Astrocyte (in vitro differentiated cells and primary cell): ENCODE data around the gene ADCY3. TPM values are rescaled to one million over a fixed set of nuclear protein-coding genes. Genes with fewer than 3 reads are reported as not detected.
A peak's percentile ranks its signal among the peaks of the same experiment; 100 is the strongest.

Source experiments
- DNase-seq: peaks from one replicate; pipeline ENCODE4 v3.0.0-alpha.2; 2010; ENCODE audit warnings: low read depth
- FAIRE-seq: peaks from 2 replicates; lab custom pipeline; 2011; peaks lifted over from hg19 to GRCh38; lab: Jason Lieb, UNC
- H2AFZ ChIP-seq: 2 replicates; pipeline ENCODE4 v1.6.0; 2012; ENCODE audit warnings: low read depth, low read length, inconsistent platforms
- H3K27ac ChIP-seq: 2 replicates; pipeline ENCODE4 v1.5.1; 2011; ENCODE audit warnings: low read depth, low read length, inconsistent platforms
- H3K27me3 ChIP-seq: 2 replicates; pipeline ENCODE4 v1.6.0; 2011; ENCODE audit warnings: low read length, inconsistent platforms; ENCODE audit not compliant: insufficient read depth
- H3K36me3 ChIP-seq: 2 replicates; pipeline ENCODE4 v1.5.1; 2011; ENCODE audit warnings: low read length, inconsistent platforms; ENCODE audit not compliant: insufficient read depth
- H3K4me1 ChIP-seq: 2 replicates; pipeline ENCODE4 v1.5.1; 2011; ENCODE audit warnings: low read length, inconsistent platforms; ENCODE audit not compliant: insufficient read depth
- H3K4me2 ChIP-seq: 2 replicates; pipeline ENCODE4 v1.6.0; 2012; ENCODE audit warnings: low read length, inconsistent platforms
- H3K4me3 ChIP-seq: 2 replicates; pipeline ENCODE4 v1.5.1; 2011; ENCODE audit warnings: low read depth, mild to moderate bottlenecking, low read length, inconsistent platforms; ENCODE audit not compliant: insufficient read depth
- H3K79me2 ChIP-seq: 2 replicates; pipeline ENCODE4 v1.6.0; 2012; ENCODE audit warnings: mild to moderate bottlenecking, low read length, inconsistent platforms; ENCODE audit not compliant: insufficient read depth
- H3K9ac ChIP-seq: 2 replicates; pipeline ENCODE4 v1.6.0; 2012; ENCODE audit warnings: mild to moderate bottlenecking, low read length, inconsistent platforms
- H3K9me3 ChIP-seq: 2 replicates; pipeline ENCODE4 v1.5.1; 2012; ENCODE audit warnings: low read depth, mild to moderate bottlenecking, low read length, inconsistent platforms; ENCODE audit not compliant: insufficient read depth
- H4K20me1 ChIP-seq: 2 replicates; pipeline ENCODE4 v1.6.0; 2012; ENCODE audit warnings: low read length, inconsistent platforms; ENCODE audit not compliant: insufficient read depth
- H3K27ac Mint-ChIP-seq: one replicate; pipeline ENCODE4 v1.8.0; 2021; ENCODE audit warnings: mild to moderate bottlenecking, mixed read lengths; ENCODE audit not compliant: unreplicated experiment
- H3K27me3 Mint-ChIP-seq: one replicate; pipeline ENCODE4 v1.8.0; 2021; ENCODE audit warnings: low read depth, mixed read lengths; ENCODE audit not compliant: unreplicated experiment
- H3K36me3 Mint-ChIP-seq: one replicate; pipeline ENCODE4 v1.8.0; 2021; ENCODE audit warnings: low read depth, mixed read lengths; ENCODE audit not compliant: unreplicated experiment
- H3K4me1 Mint-ChIP-seq: one replicate; pipeline ENCODE4 v1.8.0; 2021; ENCODE audit warnings: low read depth, mixed read lengths; ENCODE audit not compliant: unreplicated experiment
- H3K4me3 Mint-ChIP-seq: one replicate; pipeline ENCODE4 v1.8.0; 2021; ENCODE audit warnings: mild to moderate bottlenecking, moderate library complexity, mixed read lengths; ENCODE audit not compliant: unreplicated experiment
- H3K9me3 Mint-ChIP-seq: one replicate; pipeline ENCODE4 v1.8.0; 2021; ENCODE audit warnings: mild to moderate bottlenecking, mixed read lengths; ENCODE audit not compliant: unreplicated experiment
- CTCF ChIP-seq: IDR thresholded peaks from 2 replicates; pipeline ENCODE4 v1.5.1; 2011; ENCODE audit warnings: low read depth, mild to moderate bottlenecking, inconsistent platforms, low read length, moderate library complexity; ENCODE audit not compliant: insufficient read depth
- EZH2 ChIP-seq: IDR thresholded peaks from 2 replicates; pipeline ENCODE4 v1.6.1; 2012; ENCODE audit warnings: mild to moderate bottlenecking, low read length, inconsistent platforms; ENCODE audit not compliant: insufficient read depth
- total RNA-seq: library from RNA; stranded (reverse); gene quantifications from 2 replicates; pipeline ENCODE4 v1.2.1, GENCODE V29; 2021

Gene ADCY3
- total RNA-seq, 1 donor from 2014 or later: 12.5 TPM

GRCh38 chr2:24923106-24923505 is 3.1 kb upstream of the ADCY3 start:
- Mint-ChIP-seq H3K4me3 (no peak overlapping the region), H3K4me1 (peaks cover 3% of the 10 kb centered on the region), H3K9me3 (no peaks in the 10 kb centered on the region), H3K27ac (no peak overlapping the region), H3K27me3 (peaks cover 16% of the 10 kb centered on the region), H3K36me3 (no peaks in the 10 kb centered on the region)
- Histone ChIP-seq H3K4me1 (peaks cover 10% of the 10 kb centered on the region), H3K4me2 (no peak overlapping the region), H3K36me3 (no peaks in the 10 kb centered on the region), H3K9me3 (no peaks in the 10 kb centered on the region), H3K79me2 (peaks cover 5% of the 10 kb centered on the region), H2AFZ (no peak overlapping the region), H3K9ac (no peak overlapping the region), H3K4me3 (no peak overlapping the region), H3K27me3 (no peaks in the 10 kb centered on the region), H3K27ac (no peak overlapping the region), H4K20me1 (no peaks in the 10 kb centered on the region)
- no peak for TF ChIP-seq CTCF
- no peak for TF ChIP-seq EZH2
- FAIRE-seq (no peak), DNase-seq (no peak)

- peaks cover 10% of the 10 kb centered on the region for H3K4me1 ChIP-seq
- H3K27ac ChIP-seq: no peak overlapping the region
- H4K20me1 ChIP-seq: peaks cover 4% of the 10 kb centered on the region
- H2AFZ ChIP-seq: no peak overlapping the region
- Mint-ChIP-seq H3K9me3 (no peaks in the 10 kb centered on the region), H3K4me3 (no peak overlapping the region), H3K27ac (no peak overlapping the region), H3K27me3 (peaks cover 16% of the 10 kb centered on the region), H3K36me3 (peaks cover 2% of the 10 kb centered on the region), H3K4me1 (peaks cover 3% of the 10 kb centered on the region)
- FAIRE-seq: no peak
- no peaks in the 10 kb centered on the region for H3K27me3 ChIP-seq
- H3K9me3 ChIP-seq: no peaks in the 10 kb centered on the region
- H3K9ac ChIP-seq: no peak overlapping the region
- DNase-seq: no peak
- H3K4me3 ChIP-seq: no peak overlapping the region
- H3K79me2 ChIP-seq: peaks cover 8% of the 10 kb centered on the region
- no peak overlapping the region for H3K4me2 ChIP-seq
- TF ChIP-seq EZH2: no peak
- no peak for TF ChIP-seq CTCF
- no peaks in the 10 kb centered on the region for H3K36me3 ChIP-seq
Measured at GRCh38 chr2:24922556-24922955, 2.5 kb upstream of the ADCY3 start.

- Histone ChIP-seq H4K20me1 (peaks cover 15% of the 10 kb centered on the region), H3K4me2 (peak overlapping the region; percentile 82), H3K9me3 (no peaks in the 10 kb centered on the region), H3K27ac (no peak overlapping the region), H3K4me1 (peaks cover 11% of the 10 kb centered on the region), H3K27me3 (no peaks in the 10 kb centered on the region), H3K79me2 (peaks cover 8% of the 10 kb centered on the region), H3K4me3 (peak overlapping the region; percentile 55), H2AFZ (peak overlapping the region; percentile 70), H3K9ac (peak overlapping the region; percentile 56), H3K36me3 (no peaks in the 10 kb centered on the region)
- Mint-ChIP-seq H3K27me3 (peaks cover 10% of the 10 kb centered on the region), H3K36me3 (peaks cover 2% of the 10 kb centered on the region), H3K9me3 (no peaks in the 10 kb centered on the region), H3K4me3 (peak overlapping the region; percentile 82), H3K4me1 (peaks cover 5% of the 10 kb centered on the region), H3K27ac (no peak overlapping the region)
- no peak for DNase-seq
- FAIRE-seq: no peak
- no peak for TF ChIP-seq EZH2
- TF ChIP-seq CTCF: peak; percentile 19
Measured at GRCh38 chr2:24920809-24921441, 888 bp upstream of the ADCY3 start.
